K562 (cell line): Measurements from ENCODE around the gene LAMA5. TPM values are rescaled to one million over a fixed set of nuclear protein-coding genes. Genes with fewer than 3 reads are reported as not detected.

Experiments used
- CBFA2T3 ChIP-seq: fragments of 450-650 bp; IDR thresholded peaks from 2 replicates; pipeline ENCODE4 v1.6.1; 2017
- CCNT2 ChIP-seq: IDR thresholded peaks from 2 replicates; pipeline ENCODE4 v1.6.1; 2011; ENCODE audit warnings: borderline replicate concordance, low read depth, mild to moderate bottlenecking, moderate library complexity, mixed read lengths, low read length; ENCODE audit not compliant: insufficient read length; ENCODE audit errors: extremely low read depth
- EP300 ChIP-seq: IDR thresholded peaks from 2 replicates; pipeline ENCODE4 v1.6.1; 2012; ENCODE audit warnings: low read length, improper control_type of control experiment
- MCM3 ChIP-seq: fragments of 450-650 bp; IDR thresholded peaks from 2 replicates; pipeline ENCODE4 v1.6.1; 2016
- NFATC3 ChIP-seq: fragments of 450-650 bp; IDR thresholded peaks from 2 replicates; pipeline ENCODE4 v1.6.1; 2017; ENCODE audit warnings: mild to moderate bottlenecking
- NR1H2 ChIP-seq: sonication (generic); formaldehyde crosslinking; IDR thresholded peaks from 2 replicates; pipeline ENCODE4 v1.4.0; 2020; ENCODE audit warnings: mild to moderate bottlenecking, missing genetic modification reagents
- NRF1 ChIP-seq, 2 experiments: fragments of 450-650 bp; IDR thresholded peaks in 1 of 2; conservative IDR thresholded peaks in 1 of 2; 2 replicates each; pipeline ENCODE4 v1.6.1; 2014; ENCODE audit warnings: mild to moderate bottlenecking in 2 of 2
- POLR2G ChIP-seq: fragments of 200-400 bp; formaldehyde crosslinking; IDR thresholded peaks from 2 replicates; pipeline ENCODE4 v1.6.1; 2017; ENCODE audit warnings: low read depth, mild to moderate bottlenecking, antibody characterized with exemption, low read length, moderate library complexity
- SAFB ChIP-seq: fragments of 200-400 bp; formaldehyde crosslinking; IDR thresholded peaks from 2 replicates; pipeline ENCODE4 v1.6.1; 2017; ENCODE audit warnings: low read depth, low read length, borderline replicate concordance
- SMARCE1 ChIP-seq: fragments of 450-650 bp; IDR thresholded peaks from 2 replicates; pipeline ENCODE4 v1.7.1; 2016; ENCODE audit warnings: mild to moderate bottlenecking
- SOX6 ChIP-seq: fragments of 450-650 bp; IDR thresholded peaks from 2 replicates; pipeline ENCODE4 v1.6.1; 2014; ENCODE audit warnings: mild to moderate bottlenecking
- SPI1 ChIP-seq: IDR thresholded peaks from 2 replicates; pipeline ENCODE4 v1.6.1; 2011; ENCODE audit warnings: low read depth, low read length, control low read depth, borderline replicate concordance
- TCF7 ChIP-seq: sonication (generic); IDR thresholded peaks from 2 replicates; pipeline ENCODE4 v1.6.1; 2016; ENCODE audit warnings: antibody characterized with exemption, borderline replicate concordance
- TCFL5 ChIP-seq: fragments of 250-450 bp; sonication (Bioruptor Pico); conservative IDR thresholded peaks from 2 replicates; pipeline ENCODE4 v1.6.1; 2021; ENCODE audit warnings: mild to moderate bottlenecking, moderate library complexity, matching md5 sums
- ZEB2 ChIP-seq: fragments of 450-650 bp; IDR thresholded peaks from 2 replicates; pipeline ENCODE4 v1.6.1; 2016
- ZNF436 ChIP-seq: fragments of 250-450, 450-650 bp; sonication (Bioruptor Pico); formaldehyde crosslinking; IDR thresholded peaks from 2 replicates; pipeline ENCODE4 v1.7.0; 2020; ENCODE audit warnings: mild to moderate bottlenecking
- ZNF583 ChIP-seq: fragments of 250-450 bp; sonication (Bioruptor Pico); IDR thresholded peaks from 2 replicates; pipeline ENCODE4 v1.4.0; 2020
- ZNF707 ChIP-seq: fragments of 250-450 bp; sonication (Bioruptor Pico); conservative IDR thresholded peaks from 2 replicates; pipeline ENCODE4 v1.8.0; 2022; ENCODE audit warnings: inconsistent platforms, mild to moderate bottlenecking, moderate library complexity
- ZNF77 ChIP-seq: fragments of 250-450 bp; sonication (Bioruptor Pico); IDR thresholded peaks from 2 replicates; pipeline ENCODE4 v1.5.0; 2020
- polyA plus RNA-seq, 8 experiments: library from polyadenylated mRNA; depleted of rRNA in 4 of 8; stranded (reverse) in 5 of 8; unstranded in 3 of 8; fragments of >200 nt; fragmentation: Nextera tagmentation in 2 of 8; fragmentation: Illumina TruSeq in 1 of 8; extraction: Ambion mirVana in 2 of 8; extraction: Trizol in 1 of 8; gene quantifications; 2 replicates each; pipeline versions ENCODE4 v1.2.1 to v1.2.3, GENCODE V29; 2011 to 2014; ENCODE audit warnings: inconsistent platforms in 1 of 8, missing spikeins in 1 of 8
- total RNA-seq, 7 experiments: library from RNA; depleted of rRNA in 6 of 7; stranded (reverse); fragments of >200 nt in 6 of 7; fragmentation: Illumina TruSeq in 2 of 7; extraction: Trizol in 2 of 7; gene quantifications; 2 replicates each; pipeline versions ENCODE4 v1.2.1 to v1.2.3, GENCODE V29; 2011 to 2021; ENCODE audit warnings: low replicate concordance in 1 of 7
- TF ChIP-seq, protein P1 (sequence below), 2 experiments: fragments of 450-650 bp in 1 of 2; IDR thresholded peaks; 2 replicates each; pipeline ENCODE4 v1.6.1; 2011 to 2017; ENCODE audit warnings: low read depth in 2 of 2, antibody characterized with exemption in 1 of 2, borderline replicate concordance in 1 of 2, low read length in 1 of 2, mild to moderate bottlenecking in 1 of 2, mixed read lengths in 1 of 2; ENCODE audit not compliant: control insufficient read depth in 1 of 2
- TF ChIP-seq, protein P2 (sequence below), 3 experiments: IDR thresholded peaks in 2 of 3; conservative IDR thresholded peaks in 1 of 3; 2 replicates each; pipeline ENCODE4 v1.5.1; 2011 to 2012; ENCODE audit warnings: low read length in 3 of 3, mild to moderate bottlenecking in 3 of 3, control low read depth in 2 of 3, improper control_type of control experiment in 1 of 3, inconsistent platforms in 1 of 3, low read depth in 1 of 3, mixed read lengths in 1 of 3, moderate library complexity in 1 of 3; ENCODE audit not compliant: insufficient read depth in 2 of 3
- TF ChIP-seq, protein P3 (sequence below): conservative IDR thresholded peaks from 2 replicates; pipeline ENCODE4 v1.6.1; 2011; ENCODE audit warnings: low read depth, mild to moderate bottlenecking, low read length; ENCODE audit not compliant: control insufficient read depth
- TF ChIP-seq, protein P4 (sequence below): fragments of 250-450 bp; sonication (Bioruptor Pico); IDR thresholded peaks from 2 replicates; pipeline ENCODE4 v1.9.0; 2021; ENCODE audit warnings: mild to moderate bottlenecking, inconsistent platforms

Gene LAMA5
- total and polyA plus RNA-seq, 9 of the 15 experiments (the other 6 are each of a cell fraction or from before 2014, with no cell fraction given) = 0.31 to 101 (median 7.8) TPM

DNA sequence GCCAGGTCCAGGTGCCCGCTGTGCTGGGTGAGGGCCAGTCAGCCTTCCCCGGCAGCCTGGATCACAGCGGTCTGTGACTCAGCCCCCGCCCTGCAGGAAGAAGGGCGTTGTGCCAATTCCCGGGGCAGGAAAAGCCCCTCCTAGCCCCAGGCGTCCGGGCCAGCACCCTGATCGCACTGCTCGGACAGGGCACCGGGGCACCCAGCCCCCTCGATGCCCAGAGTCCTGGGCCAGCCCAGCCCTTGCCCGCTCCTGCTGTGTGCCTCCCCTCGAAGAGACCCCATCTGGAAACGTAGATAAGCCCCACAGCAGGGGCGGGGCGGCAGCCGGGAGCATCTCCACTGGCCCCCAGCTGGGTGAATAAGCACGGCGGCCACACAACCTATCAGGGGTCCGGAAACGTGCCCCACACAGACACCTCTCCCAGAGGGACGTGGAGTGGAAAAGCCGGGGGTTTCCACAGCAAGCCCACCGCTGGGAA lies 9.9 kb downstream of the LAMA5 start (continued):
- TF ChIP-seq, protein P1, sequence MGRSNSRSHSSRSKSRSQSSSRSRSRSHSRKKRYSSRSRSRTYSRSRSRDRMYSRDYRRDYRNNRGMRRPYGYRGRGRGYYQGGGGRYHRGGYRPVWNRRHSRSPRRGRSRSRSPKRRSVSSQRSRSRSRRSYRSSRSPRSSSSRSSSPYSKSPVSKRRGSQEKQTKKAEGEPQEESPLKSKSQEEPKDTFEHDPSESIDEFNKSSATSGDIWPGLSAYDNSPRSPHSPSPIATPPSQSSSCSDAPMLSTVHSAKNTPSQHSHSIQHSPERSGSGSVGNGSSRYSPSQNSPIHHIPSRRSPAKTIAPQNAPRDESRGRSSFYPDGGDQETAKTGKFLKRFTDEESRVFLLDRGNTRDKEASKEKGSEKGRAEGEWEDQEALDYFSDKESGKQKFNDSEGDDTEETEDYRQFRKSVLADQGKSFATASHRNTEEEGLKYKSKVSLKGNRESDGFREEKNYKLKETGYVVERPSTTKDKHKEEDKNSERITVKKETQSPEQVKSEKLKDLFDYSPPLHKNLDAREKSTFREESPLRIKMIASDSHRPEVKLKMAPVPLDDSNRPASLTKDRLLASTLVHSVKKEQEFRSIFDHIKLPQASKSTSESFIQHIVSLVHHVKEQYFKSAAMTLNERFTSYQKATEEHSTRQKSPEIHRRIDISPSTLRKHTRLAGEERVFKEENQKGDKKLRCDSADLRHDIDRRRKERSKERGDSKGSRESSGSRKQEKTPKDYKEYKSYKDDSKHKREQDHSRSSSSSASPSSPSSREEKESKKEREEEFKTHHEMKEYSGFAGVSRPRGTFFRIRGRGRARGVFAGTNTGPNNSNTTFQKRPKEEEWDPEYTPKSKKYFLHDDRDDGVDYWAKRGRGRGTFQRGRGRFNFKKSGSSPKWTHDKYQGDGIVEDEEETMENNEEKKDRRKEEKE (IDR thresholded peaks at IDR 0.05; ENCODE audit: borderline replicate concordance in 1 of 2, control insufficient read depth in 1 of 2, low read depth in 2 of 2, low read length in 1 of 2) = no peak
- no peak for TF ChIP-seq TCF7
- peak; percentile 36; the same call in 1 of the 2 replicates for TF ChIP-seq SOX6
- TF ChIP-seq ZNF707 (CRISPR knock-in tag) = no peak
- TF ChIP-seq, protein P2, sequence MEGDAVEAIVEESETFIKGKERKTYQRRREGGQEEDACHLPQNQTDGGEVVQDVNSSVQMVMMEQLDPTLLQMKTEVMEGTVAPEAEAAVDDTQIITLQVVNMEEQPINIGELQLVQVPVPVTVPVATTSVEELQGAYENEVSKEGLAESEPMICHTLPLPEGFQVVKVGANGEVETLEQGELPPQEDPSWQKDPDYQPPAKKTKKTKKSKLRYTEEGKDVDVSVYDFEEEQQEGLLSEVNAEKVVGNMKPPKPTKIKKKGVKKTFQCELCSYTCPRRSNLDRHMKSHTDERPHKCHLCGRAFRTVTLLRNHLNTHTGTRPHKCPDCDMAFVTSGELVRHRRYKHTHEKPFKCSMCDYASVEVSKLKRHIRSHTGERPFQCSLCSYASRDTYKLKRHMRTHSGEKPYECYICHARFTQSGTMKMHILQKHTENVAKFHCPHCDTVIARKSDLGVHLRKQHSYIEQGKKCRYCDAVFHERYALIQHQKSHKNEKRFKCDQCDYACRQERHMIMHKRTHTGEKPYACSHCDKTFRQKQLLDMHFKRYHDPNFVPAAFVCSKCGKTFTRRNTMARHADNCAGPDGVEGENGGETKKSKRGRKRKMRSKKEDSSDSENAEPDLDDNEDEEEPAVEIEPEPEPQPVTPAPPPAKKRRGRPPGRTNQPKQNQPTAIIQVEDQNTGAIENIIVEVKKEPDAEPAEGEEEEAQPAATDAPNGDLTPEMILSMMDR (IDR thresholded peaks at IDR 0.05 in 2 of 3, conservative IDR thresholded peaks at IDR 0.05 in 1 of 3; ENCODE audit: insufficient read depth in 2 of 3, low read depth in 1 of 3, low read length in 3 of 3) = no peak
- no peak for TF ChIP-seq MCM3
- TF ChIP-seq ZNF583 (CRISPR knock-in tag) = no peak
- TF ChIP-seq, protein P3, sequence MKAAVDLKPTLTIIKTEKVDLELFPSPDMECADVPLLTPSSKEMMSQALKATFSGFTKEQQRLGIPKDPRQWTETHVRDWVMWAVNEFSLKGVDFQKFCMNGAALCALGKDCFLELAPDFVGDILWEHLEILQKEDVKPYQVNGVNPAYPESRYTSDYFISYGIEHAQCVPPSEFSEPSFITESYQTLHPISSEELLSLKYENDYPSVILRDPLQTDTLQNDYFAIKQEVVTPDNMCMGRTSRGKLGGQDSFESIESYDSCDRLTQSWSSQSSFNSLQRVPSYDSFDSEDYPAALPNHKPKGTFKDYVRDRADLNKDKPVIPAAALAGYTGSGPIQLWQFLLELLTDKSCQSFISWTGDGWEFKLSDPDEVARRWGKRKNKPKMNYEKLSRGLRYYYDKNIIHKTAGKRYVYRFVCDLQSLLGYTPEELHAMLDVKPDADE = no peak; the same call in 1 of the 2 replicates
- peak; percentile 91 for TF ChIP-seq CBFA2T3
- TF ChIP-seq SPI1 = no peak
- TF ChIP-seq, protein P4, sequence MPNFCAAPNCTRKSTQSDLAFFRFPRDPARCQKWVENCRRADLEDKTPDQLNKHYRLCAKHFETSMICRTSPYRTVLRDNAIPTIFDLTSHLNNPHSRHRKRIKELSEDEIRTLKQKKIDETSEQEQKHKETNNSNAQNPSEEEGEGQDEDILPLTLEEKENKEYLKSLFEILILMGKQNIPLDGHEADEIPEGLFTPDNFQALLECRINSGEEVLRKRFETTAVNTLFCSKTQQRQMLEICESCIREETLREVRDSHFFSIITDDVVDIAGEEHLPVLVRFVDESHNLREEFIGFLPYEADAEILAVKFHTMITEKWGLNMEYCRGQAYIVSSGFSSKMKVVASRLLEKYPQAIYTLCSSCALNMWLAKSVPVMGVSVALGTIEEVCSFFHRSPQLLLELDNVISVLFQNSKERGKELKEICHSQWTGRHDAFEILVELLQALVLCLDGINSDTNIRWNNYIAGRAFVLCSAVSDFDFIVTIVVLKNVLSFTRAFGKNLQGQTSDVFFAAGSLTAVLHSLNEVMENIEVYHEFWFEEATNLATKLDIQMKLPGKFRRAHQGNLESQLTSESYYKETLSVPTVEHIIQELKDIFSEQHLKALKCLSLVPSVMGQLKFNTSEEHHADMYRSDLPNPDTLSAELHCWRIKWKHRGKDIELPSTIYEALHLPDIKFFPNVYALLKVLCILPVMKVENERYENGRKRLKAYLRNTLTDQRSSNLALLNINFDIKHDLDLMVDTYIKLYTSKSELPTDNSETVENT (CRISPR knock-in tag) = no peak
- TF ChIP-seq TCFL5 = no peak
- peak; percentile 62 for TF ChIP-seq EP300
- TF ChIP-seq ZEB2 = no peak
- peak; percentile 85 for TF ChIP-seq SMARCE1
- TF ChIP-seq ZNF77 = no peak
- no peak for TF ChIP-seq NRF1 (conservative IDR thresholded peaks at IDR 0.05 in 1 of 2, IDR thresholded peaks at IDR 0.05 in 1 of 2)
- TF ChIP-seq NR1H2 (CRISPR knock-in tag) = no peak
- TF ChIP-seq CCNT2 = peak; percentile 88
- no peak for TF ChIP-seq SAFB
- TF ChIP-seq POLR2G = peak; percentile 49
- no peak for TF ChIP-seq ZNF436 (CRISPR knock-in tag)
- TF ChIP-seq NFATC3 = no peak
